Lower lobe of right lung (tissue), 2 donors: ENCODE data around the gene PRTFDC1. TPM values are rescaled to one million over a fixed set of nuclear protein-coding genes. Genes with fewer than 3 reads are reported as not detected.

Source experiments
- ATAC-seq, 2 donors: fragments of 200-7000 bp; cut with Tn5 transposase; one replicate each; pipeline ENCODE4 v1.9.1; 2020 to 2022; ENCODE audit warnings: mild to moderate bottlenecking in 2 of 2, moderate library complexity in 2 of 2
- DNase-seq: peaks from one replicate; pipeline ENCODE4 v3.0.0-alpha.2; 2020
- H3K27ac ChIP-seq: fragments of 200-600 bp; one replicate; pipeline ENCODE4 v1.8.0; 2022
- H3K27me3 ChIP-seq: fragments of 200-600 bp; one replicate; pipeline ENCODE4 v1.8.0; 2022; ENCODE audit warnings: low read depth
- H3K36me3 ChIP-seq: fragments of 200-600 bp; one replicate; pipeline ENCODE4 v1.8.0; 2022; ENCODE audit warnings: mild to moderate bottlenecking
- H3K4me1 ChIP-seq: fragments of 200-600 bp; one replicate; pipeline ENCODE4 v1.8.0; 2022
- H3K4me3 ChIP-seq: fragments of 200-600 bp; one replicate; pipeline ENCODE4 v1.8.0; 2022; ENCODE audit warnings: mild to moderate bottlenecking
- H3K9me3 ChIP-seq: fragments of 200-600 bp; one replicate; pipeline ENCODE4 v1.8.0; 2022
- intact Hi-C: fragments of 100-400 bp; cut with DNase I; formaldehyde crosslinking; loops from one replicate; pipeline ENCODE4 v1.11.0; 2022
- total RNA-seq: library from RNA; stranded (reverse); fragmentation: NEBNext Ultra II Directional; extraction: Animal tissue kit (Norgen Biotek cat#: 25700); gene quantifications from one replicate; pipeline ENCODE4 v1.2.1, GENCODE V29; 2021
- TF ChIP-seq, protein P1 (sequence below): fragments of 200-600 bp; IDR thresholded peaks from one replicate; pipeline ENCODE4 v1.8.0; 2022; ENCODE audit warnings: antibody characterized with exemption, mild to moderate bottlenecking
- donor health status: DM: no; HTN: yes; CAD: no; lungs with severe emphysema.

The PRTFDC1 gene
- total RNA-seq, 1 donor from 2014 or later = 3.8 TPM

GRCh38 chr10:24991298-24991697 is 38.9 kb upstream of the PRTFDC1 start:
- ATAC-seq (no peak), DNase-seq (no peak)
- Histone ChIP-seq H3K27me3 (no peaks in the 10 kb centered on the region), H3K27ac (no peak overlapping the region), H3K4me1 (no peaks in the 10 kb centered on the region), H3K9me3 (no peaks in the 10 kb centered on the region), H3K36me3 (no peaks in the 10 kb centered on the region), H3K4me3 (no peak overlapping the region)
- intact Hi-C loops = no loop called here
- TF ChIP-seq, protein P1, sequence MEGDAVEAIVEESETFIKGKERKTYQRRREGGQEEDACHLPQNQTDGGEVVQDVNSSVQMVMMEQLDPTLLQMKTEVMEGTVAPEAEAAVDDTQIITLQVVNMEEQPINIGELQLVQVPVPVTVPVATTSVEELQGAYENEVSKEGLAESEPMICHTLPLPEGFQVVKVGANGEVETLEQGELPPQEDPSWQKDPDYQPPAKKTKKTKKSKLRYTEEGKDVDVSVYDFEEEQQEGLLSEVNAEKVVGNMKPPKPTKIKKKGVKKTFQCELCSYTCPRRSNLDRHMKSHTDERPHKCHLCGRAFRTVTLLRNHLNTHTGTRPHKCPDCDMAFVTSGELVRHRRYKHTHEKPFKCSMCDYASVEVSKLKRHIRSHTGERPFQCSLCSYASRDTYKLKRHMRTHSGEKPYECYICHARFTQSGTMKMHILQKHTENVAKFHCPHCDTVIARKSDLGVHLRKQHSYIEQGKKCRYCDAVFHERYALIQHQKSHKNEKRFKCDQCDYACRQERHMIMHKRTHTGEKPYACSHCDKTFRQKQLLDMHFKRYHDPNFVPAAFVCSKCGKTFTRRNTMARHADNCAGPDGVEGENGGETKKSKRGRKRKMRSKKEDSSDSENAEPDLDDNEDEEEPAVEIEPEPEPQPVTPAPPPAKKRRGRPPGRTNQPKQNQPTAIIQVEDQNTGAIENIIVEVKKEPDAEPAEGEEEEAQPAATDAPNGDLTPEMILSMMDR = no peak

DNA sequence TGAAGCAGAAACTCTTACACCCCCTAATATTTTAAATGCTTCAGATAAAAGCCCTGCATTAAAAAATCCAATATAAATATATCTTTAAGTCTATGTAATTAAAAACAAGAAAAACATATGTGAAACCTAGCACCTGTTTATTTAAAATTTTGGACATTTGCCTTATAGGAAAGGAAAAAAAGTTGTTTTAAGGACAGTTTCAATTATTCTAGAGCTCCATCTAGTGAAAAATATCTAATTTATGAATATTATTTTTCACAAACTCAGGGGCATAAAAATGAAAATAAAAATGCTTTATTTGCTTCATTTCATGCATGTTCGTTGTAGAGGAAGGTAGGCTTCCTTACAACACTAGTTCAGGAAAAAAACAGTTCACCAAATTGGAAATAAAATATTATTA is 37.5 kb upstream of the PRTFDC1 start:
- no peak overlapping the region for H3K27ac ChIP-seq
- DNase-seq = no peak
- intact Hi-C loops = no loop called here
- ATAC-seq = no peak
- no peaks in the 10 kb centered on the region for H3K4me1 ChIP-seq
- TF ChIP-seq, protein P1 = no peak
- no peaks in the 10 kb centered on the region for H3K36me3 ChIP-seq
- H3K4me3 ChIP-seq = no peak overlapping the region
- H3K9me3 ChIP-seq = no peaks in the 10 kb centered on the region
- H3K27me3 ChIP-seq = no peaks in the 10 kb centered on the region

GRCh38 chr10:24988831-24989640 is 36.6 kb upstream of the PRTFDC1 start:
- Histone ChIP-seq H3K9me3 (no peaks in the 10 kb centered on the region), H3K27me3 (no peaks in the 10 kb centered on the region), H3K4me3 (no peak overlapping the region), H3K36me3 (no peaks in the 10 kb centered on the region), H3K4me1 (no peaks in the 10 kb centered on the region), H3K27ac (no peak overlapping the region)
- no peak for DNase-seq
- TF ChIP-seq, protein P1 = no peak
- intact Hi-C loops = no loop called here
- ATAC-seq = no peak

GRCh38 chr10:24984906-24985305 is 32.5 kb upstream of the PRTFDC1 start:
- no peak for ATAC-seq
- H3K9me3 ChIP-seq = no peaks in the 10 kb centered on the region
- intact Hi-C loops = no loop called here
- TF ChIP-seq, protein P1 = no peak
- no peak for DNase-seq
- no peak overlapping the region for H3K4me3 ChIP-seq
- H3K27ac ChIP-seq = no peak overlapping the region
- H3K36me3 ChIP-seq = no peaks in the 10 kb centered on the region
- no peaks in the 10 kb centered on the region for H3K4me1 ChIP-seq
- no peaks in the 10 kb centered on the region for H3K27me3 ChIP-seq

DNA sequence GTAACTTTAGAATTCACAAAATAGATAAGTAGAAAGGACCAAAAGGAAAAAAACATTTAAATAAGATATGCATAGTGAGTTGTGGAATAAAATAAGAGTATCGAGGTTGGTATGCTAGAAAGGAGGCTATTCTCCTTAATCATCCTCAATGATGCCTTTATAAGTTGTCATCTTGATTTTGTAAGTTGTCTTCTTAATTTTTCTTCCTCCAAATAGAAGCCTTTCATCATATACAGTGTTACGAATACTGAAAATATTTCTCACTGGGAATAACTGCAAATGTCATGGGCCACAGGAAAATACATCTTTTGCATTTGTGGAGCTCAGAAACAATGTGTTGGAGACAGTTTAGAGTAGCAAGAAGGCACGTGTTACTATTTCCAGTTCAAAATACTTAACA is 31.5 kb upstream of the PRTFDC1 start:
- Histone ChIP-seq H3K4me1 (no peaks in the 10 kb centered on the region), H3K27me3 (no peaks in the 10 kb centered on the region), H3K36me3 (no peaks in the 10 kb centered on the region), H3K27ac (no peak overlapping the region), H3K4me3 (no peak overlapping the region), H3K9me3 (no peaks in the 10 kb centered on the region)
- TF ChIP-seq, protein P1 = no peak
- DNase-seq (no peak), ATAC-seq (no peak)
- intact Hi-C loops = no loop called here
